ENCODE results near the gene DISC1. TPM values are rescaled to one million over a fixed set of nuclear protein-coding genes. Genes with fewer than 3 reads are reported as not detected.

Gene DISC1
- total RNA-seq, 1 experiment from 2014 or later: 2.1 TPM

DNA sequence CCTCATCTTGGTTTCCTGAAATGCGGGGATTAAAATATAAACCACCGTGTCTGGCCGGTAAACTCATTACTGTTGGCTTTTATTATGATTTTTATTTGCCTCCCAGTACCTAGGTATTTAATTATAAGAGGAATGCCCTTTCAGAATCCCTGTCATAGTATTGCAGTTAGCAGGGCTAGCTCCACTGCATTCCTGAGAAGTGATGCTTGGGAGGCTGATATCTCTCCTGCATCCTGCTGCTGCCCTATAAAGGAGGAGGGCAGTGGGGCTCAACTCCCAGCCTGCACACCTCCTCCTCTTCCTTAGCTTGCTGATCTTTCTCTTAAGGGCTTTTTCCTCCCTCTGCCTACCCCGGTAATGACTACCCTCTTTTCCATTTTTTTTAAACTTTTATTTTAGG lies 19.9 kb upstream of the DISC1 start:
- no peak for DNase-seq (ENCODE audit: unreplicated experiment)
- Mint-ChIP-seq H3K9me3 (ENCODE audit: unreplicated experiment) (no peaks in the 10 kb centered on the region), H3K36me3 (ENCODE audit: insufficient read depth, unreplicated experiment) (no peaks in the 10 kb centered on the region), H3K4me3 (ENCODE audit: unreplicated experiment) (no peak overlapping the region), H3K4me1 (ENCODE audit: insufficient read depth, unreplicated experiment) (peaks cover 12% of the 10 kb centered on the region), H3K27me3 (ENCODE audit: insufficient read depth, unreplicated experiment) (peaks cover 48% of the 10 kb centered on the region), H3K27ac (ENCODE audit: low read depth, unreplicated experiment) (no peak overlapping the region)
- no TSS peak for BruUV-seq (replicated peaks)
- ChIA-PET POLR2A (interaction anchor here (0.7 to 2.4 kb wide), 6 partner anchors 10 to 1940 kb away, joined by 3 to 19 read pairs (median 3); partner anchors contain the start of genes ARV1 and TTC13), CTCF (interaction anchor here (0.7 to 10.5 kb wide), 14 partner anchors 12 to 1102 kb away, joined by 3 to 87 read pairs (median 4); partner anchors contain the start of genes EXOC8 and SPRTN)
- TF ChIP-seq, protein P1, sequence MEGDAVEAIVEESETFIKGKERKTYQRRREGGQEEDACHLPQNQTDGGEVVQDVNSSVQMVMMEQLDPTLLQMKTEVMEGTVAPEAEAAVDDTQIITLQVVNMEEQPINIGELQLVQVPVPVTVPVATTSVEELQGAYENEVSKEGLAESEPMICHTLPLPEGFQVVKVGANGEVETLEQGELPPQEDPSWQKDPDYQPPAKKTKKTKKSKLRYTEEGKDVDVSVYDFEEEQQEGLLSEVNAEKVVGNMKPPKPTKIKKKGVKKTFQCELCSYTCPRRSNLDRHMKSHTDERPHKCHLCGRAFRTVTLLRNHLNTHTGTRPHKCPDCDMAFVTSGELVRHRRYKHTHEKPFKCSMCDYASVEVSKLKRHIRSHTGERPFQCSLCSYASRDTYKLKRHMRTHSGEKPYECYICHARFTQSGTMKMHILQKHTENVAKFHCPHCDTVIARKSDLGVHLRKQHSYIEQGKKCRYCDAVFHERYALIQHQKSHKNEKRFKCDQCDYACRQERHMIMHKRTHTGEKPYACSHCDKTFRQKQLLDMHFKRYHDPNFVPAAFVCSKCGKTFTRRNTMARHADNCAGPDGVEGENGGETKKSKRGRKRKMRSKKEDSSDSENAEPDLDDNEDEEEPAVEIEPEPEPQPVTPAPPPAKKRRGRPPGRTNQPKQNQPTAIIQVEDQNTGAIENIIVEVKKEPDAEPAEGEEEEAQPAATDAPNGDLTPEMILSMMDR (IDR thresholded peaks at IDR 0.05; ENCODE audit: unreplicated experiment): no peak
- intact Hi-C loops (cut with micrococcal nuclease): no loop called here

DNA sequence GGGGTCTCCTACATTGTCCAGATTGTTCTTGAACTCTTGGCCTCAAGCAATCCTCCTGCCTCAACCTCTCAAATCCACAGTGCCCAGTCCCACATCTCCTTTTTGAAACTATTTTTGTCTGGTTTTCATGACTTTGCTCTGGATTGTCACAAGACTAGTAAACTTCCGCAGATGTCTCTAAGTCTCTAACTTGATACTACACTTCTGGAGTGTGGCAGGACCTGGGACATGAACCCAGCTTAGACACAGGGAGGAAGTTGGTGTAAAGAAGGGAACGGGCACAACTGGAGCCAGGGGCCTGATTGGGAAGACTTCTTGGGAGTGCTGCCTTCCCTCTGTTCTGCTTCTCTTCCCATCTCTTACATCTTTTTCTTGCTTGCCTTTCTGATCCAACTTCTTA lies 16.2 kb upstream of the DISC1 start:
- CTCF ChIA-PET: interaction anchor here (0.7 kb wide), 1 partner anchor 11 kb away, joined by 3 read pairs; no protein-coding TSS in a partner anchor
- Mint-ChIP-seq H3K4me1 (ENCODE audit: insufficient read depth, unreplicated experiment) (no peaks in the 10 kb centered on the region), H3K27ac (ENCODE audit: low read depth, unreplicated experiment) (no peak overlapping the region), H3K36me3 (ENCODE audit: insufficient read depth, unreplicated experiment) (no peaks in the 10 kb centered on the region), H3K27me3 (ENCODE audit: insufficient read depth, unreplicated experiment) (peaks cover 85% of the 10 kb centered on the region), H3K9me3 (ENCODE audit: unreplicated experiment) (no peaks in the 10 kb centered on the region), H3K4me3 (ENCODE audit: unreplicated experiment) (no peak overlapping the region)
- DNase-seq (ENCODE audit: unreplicated experiment): no peak
- TF ChIP-seq, protein P1 (IDR thresholded peaks at IDR 0.05; ENCODE audit: unreplicated experiment): no peak
- intact Hi-C loops (cut with micrococcal nuclease): no loop called here
- POLR2A ChIA-PET: interaction anchor here (1.0 kb wide), 1 partner anchor 253 kb away, joined by 3 read pairs; no protein-coding TSS in a partner anchor
- BruUV-seq (replicated peaks): no TSS peak

DNA sequence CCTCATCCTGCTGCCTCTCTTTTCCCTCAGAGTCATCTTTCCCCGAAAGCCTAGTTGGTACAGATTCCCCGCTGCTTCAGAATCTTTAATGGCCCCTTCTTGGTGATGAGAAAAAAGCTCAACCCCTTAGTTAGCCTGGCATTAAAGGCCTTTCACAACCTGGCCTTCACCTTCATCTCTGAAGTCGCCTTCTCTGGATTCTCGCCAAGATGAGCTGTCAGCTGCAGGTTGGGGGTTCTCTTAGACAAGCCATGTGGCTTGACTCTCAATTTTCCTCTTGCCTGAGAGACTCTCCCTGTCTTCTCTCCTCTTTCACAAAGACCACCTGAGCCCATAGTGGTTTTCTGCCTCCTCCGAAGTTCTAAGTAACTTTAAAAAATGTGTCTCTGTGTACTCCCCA lies 15.5 kb upstream of the DISC1 start:
- CTCF ChIA-PET: interaction anchor here (0.7 to 1.2 kb wide), 3 partner anchors 8 to 254 kb away, joined by 4 to 6 read pairs (median 4); no protein-coding TSS in a partner anchor
- POLR2A ChIA-PET: interaction anchor here (0.7 kb wide), 1 partner anchor 328 kb away, joined by 3 read pairs; no protein-coding TSS in a partner anchor
- H3K36me3 Mint-ChIP-seq (ENCODE audit: insufficient read depth, unreplicated experiment): no peaks in the 10 kb centered on the region

DNA sequence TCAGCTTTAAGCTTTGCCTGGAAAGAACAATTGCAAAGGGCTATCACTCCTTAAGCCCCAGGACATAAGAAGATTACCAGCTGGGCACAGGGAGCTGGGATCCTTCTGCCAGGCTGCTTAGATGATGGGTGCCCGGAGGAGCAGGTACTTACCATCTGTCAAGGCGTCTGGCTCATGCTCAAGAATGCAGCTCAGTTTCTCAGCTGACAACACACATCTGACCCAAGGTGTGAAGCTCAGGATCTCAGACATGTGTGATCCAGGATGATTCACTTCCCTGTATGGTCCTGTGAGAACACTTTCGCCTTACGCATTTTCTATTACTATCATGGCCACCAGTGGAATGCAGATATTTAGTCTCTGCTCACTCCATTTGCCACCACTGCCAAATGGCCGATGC lies 14.7 kb upstream of the DISC1 start:
- no peaks in the 10 kb centered on the region for H3K4me1 Mint-ChIP-seq (ENCODE audit: insufficient read depth, unreplicated experiment)
- no peak for DNase-seq (ENCODE audit: unreplicated experiment)
- intact Hi-C loops (cut with micrococcal nuclease): no loop called here
- TF ChIP-seq, protein P1 (IDR thresholded peaks at IDR 0.05; ENCODE audit: unreplicated experiment): no peak
- no peak overlapping the region for H3K27ac Mint-ChIP-seq (ENCODE audit: low read depth, unreplicated experiment)
- ChIA-PET CTCF (interaction anchor here (1.1 to 1.2 kb wide), 2 partner anchors 9 to 255 kb away, joined by 4 to 6 read pairs; no protein-coding TSS in a partner anchor), POLR2A (no interaction called here)
- no peaks in the 10 kb centered on the region for H3K9me3 Mint-ChIP-seq (ENCODE audit: unreplicated experiment)
- no TSS peak for BruUV-seq (replicated peaks)
- no peak overlapping the region for H3K4me3 Mint-ChIP-seq (ENCODE audit: unreplicated experiment)
- no peaks in the 10 kb centered on the region for H3K36me3 Mint-ChIP-seq (ENCODE audit: insufficient read depth, unreplicated experiment)
- peaks cover 86% of the 10 kb centered on the region for H3K27me3 Mint-ChIP-seq (ENCODE audit: insufficient read depth, unreplicated experiment)

More for the DNA sequence above, 15.5 kb upstream of the DISC1 start:
- no peaks in the 10 kb centered on the region for H3K4me1 Mint-ChIP-seq (ENCODE audit: insufficient read depth, unreplicated experiment)
- H3K27ac Mint-ChIP-seq (ENCODE audit: low read depth, unreplicated experiment): no peak overlapping the region
- no peak overlapping the region for H3K4me3 Mint-ChIP-seq (ENCODE audit: unreplicated experiment)
- TF ChIP-seq, protein P1 (IDR thresholded peaks at IDR 0.05; ENCODE audit: unreplicated experiment): no peak
- no peaks in the 10 kb centered on the region for H3K9me3 Mint-ChIP-seq (ENCODE audit: unreplicated experiment)
- no peak for DNase-seq (ENCODE audit: unreplicated experiment)
- intact Hi-C loops (cut with micrococcal nuclease): no loop called here
- peaks cover 86% of the 10 kb centered on the region for H3K27me3 Mint-ChIP-seq (ENCODE audit: insufficient read depth, unreplicated experiment)
- BruUV-seq (replicated peaks): no TSS peak

Measured in MCF 10A (cell line).